CD4-positive, alpha-beta T cell treated with Interleukin-17A for 1 hour (primary cell): ENCODE measurements around the gene ATG16L1.

Experiments used
- DNase-seq: peaks from one replicate; pipeline ENCODE4 v3.0.0-alpha.2; 2020

Gene ATG16L1

DNA sequence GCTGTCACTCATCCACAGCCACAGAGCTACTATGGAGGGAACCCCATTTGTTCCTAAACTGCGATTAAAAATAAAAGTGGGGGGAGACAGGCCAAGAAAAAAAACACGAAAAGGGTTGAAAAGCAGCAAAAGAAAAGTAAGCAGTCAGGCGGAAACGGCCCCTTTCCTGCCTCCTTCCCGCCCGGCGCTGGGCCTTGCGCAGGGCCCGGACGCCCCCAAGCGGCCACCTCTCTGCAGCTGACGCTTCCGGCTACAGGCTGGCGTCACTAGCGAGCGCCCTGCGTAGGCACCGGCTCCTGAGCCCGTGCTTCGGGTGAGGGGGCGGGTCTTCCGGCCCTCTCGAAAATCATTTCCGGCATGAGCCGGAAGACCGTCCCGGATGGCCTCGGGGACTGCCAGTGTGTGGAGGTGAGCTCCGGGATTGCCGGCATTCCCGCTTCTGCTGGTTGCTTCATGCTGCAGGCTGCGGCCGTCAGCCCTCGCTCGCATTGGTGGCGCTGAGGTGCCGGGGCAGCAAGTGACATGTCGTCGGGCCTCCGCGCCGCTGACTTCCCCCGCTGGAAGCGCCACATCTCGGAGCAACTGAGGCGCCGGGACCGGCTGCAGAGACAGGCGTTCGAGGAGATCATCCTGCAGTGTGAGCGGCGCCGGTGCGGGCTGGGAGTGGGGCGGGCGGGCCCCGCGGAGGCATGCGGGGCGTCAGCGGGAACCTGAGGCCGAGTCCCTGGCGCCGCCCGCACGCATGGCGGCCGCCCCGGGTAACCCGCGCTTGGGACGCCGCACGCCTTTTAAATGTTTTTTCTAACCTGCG is at the start of gene ATG16L1:
Gene ATG16L1 (plus strand): TSS at position 368 of the 811 bp plus-strand sequence. CDS start 155 bp downstream, at position 523.
- DNase-seq, result peak; percentile 95

DNA sequence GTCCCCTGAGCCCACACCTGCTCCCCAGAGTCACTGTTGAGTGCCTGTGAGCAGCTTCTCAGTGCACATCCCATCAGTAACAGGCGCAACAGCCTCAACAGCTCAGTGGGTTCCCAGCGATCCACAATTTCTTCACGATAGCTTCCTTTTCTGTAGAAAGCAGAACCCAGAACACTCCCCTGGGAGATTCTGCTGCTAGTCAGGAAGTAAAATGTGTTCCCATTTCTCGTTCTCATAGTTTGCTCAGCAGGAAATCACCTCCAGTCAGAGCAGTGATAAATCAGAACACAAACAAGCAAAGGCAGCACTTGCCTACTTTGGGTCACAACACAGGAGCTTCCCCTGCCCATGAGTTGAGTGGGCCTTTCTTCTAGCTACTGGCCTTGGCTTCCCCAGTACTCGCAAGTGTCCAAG is 48.9 kb upstream of the ATG16L1 start:
- no peak for DNase-seq

- DNase-seq, result no peak
Observed at GRCh38 chr2:233203060-233203459, 48.4 kb upstream of the ATG16L1 start.

DNA sequence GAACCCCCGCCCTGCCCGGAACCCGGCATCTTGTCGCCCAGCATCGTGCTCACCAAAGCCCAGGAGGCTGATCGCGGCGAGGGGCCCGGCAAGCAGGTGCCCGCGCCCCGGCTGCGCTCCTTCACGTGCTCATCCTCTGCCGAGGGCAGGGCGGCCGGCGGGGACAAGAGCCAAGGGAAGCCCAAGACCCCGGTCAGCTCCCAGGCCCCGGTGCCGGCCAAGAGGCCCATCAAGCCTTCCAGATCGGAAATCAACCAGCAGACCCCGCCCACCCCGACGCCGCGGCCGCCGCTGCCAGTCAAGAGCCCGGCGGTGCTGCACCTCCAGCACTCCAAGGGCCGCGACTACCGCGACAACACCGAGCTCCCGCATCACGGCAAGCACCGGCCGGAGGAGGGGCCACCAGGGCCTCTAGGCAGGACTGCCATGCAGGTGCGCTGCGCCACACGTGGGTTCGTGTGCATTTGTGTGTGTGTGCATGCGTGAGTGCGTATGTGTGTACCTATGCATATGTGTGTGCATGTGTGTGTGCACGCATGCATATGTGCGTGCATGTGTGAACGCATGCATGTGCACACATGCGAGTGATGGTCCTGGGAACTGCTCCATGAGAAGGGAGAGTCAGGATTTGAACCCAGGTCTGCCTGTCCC is 47.1 kb upstream of the ATG16L1 start:
- DNase-seq, result no peak

DNA sequence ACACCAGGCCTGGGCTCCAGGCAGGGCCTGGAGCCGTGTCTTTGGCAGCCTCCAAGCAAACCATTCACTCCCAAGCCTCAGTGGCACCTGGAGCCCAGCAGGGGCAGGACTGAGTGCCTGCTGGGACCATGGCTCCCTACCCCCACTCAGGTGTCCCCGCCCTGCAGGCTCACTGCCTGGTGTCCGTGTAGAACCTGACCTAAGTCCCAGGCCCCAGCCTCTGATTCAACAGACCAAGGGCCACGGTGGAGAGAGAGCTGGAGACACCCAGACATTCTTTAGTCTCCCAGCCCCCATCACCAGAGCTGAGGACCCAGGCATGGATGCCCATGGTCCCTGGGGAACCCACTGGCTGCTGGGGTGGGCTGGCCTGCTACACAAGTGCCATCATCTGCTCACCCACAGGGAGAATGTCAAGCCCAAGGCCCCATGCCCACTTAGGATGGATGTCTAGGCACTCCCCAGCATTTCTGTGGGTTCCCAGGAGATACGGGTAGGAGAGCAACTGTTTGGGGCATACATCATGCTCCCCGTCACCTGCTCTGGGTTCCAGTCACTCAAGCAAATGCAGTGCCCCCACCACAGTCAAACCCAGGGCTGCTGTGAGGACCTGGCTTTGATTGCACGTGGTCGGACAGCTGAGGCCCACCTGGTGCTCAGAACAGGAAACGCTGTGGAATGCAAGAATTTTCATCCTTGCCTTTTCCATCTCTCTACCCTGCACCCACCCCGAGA is 42.9 kb upstream of the ATG16L1 start:
- no peak for DNase-seq

- no peak for DNase-seq
Observed at GRCh38 chr2:233209117-233209532, 42.3 kb upstream of the ATG16L1 start.

GRCh38 chr2:233209533-233210171 is 41.8 kb upstream of the ATG16L1 start:
- DNase-seq, result no peak

GRCh38 chr2:233210281-233210680 is 41.2 kb upstream of the ATG16L1 start:
- DNase-seq, result no peak

GRCh38 chr2:233210843-233211547 is 40.5 kb upstream of the ATG16L1 start:
- no peak for DNase-seq

DNA sequence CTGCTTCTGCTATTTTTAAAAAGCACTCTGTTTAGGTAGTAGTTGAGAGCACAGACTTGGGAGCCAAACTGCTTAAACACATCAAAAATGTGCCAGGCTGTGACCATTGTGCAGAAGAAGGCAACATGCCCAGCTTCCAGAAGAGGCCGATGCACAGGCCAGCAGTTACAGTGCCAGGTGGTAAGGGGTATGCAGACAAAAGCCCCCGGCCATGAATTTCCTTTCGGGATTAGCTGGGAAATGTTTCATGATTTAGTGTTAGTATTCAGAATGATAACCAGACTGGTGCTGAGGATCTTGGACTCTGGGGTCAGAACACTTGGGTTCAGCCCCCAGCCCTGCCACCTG is 40.0 kb upstream of the ATG16L1 start:
- DNase-seq, result no peak

DNA sequence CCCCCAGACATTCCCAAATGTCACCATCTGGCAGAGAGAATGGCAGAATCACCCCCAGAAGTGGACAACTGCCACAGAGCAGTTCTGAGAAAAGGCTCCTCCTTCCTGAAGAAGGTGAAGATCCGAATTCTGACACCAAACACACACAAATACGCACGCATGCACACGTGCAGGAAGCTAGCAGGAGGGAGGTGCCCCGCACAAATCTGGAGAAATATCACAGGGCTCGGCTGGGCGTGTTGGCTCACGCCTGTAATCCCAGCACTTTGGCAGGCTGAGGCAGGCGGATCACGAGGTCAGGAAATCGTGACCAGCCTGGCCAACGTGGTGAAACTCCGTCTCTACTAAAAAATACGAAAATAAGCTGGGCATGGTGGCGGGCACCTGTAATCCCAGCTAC is 38.5 kb upstream of the ATG16L1 start:
- DNase-seq, result no peak

GRCh38 chr2:233213975-233214374 is 37.5 kb upstream of the ATG16L1 start:
- no peak for DNase-seq

DNA sequence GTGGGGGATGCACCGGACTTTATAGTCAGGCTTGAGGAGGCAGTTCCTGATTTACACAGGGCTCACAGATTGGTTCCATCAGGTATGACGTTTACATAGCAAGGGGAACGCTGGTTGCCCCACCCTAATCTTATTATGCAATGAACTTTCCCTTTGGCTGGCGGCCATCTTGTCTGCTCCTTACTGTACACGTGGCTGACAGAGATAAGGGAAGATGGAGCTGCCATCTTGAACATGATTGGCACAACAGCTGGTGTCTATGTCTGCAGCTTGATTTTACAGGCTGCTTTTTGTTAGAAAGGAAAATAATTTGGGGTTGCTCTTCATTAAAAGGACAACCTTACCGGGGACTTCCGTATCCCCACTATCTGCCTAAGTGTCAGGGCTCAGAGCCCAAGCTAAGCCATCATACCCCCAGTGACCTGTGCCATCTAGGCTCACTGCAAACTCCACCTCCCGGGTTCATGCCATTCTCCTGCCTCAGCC is 33.5 kb upstream of the ATG16L1 start:
- no peak for DNase-seq

- no peak for DNase-seq
Observed at GRCh38 chr2:233218836-233219235, 32.6 kb upstream of the ATG16L1 start.

DNA sequence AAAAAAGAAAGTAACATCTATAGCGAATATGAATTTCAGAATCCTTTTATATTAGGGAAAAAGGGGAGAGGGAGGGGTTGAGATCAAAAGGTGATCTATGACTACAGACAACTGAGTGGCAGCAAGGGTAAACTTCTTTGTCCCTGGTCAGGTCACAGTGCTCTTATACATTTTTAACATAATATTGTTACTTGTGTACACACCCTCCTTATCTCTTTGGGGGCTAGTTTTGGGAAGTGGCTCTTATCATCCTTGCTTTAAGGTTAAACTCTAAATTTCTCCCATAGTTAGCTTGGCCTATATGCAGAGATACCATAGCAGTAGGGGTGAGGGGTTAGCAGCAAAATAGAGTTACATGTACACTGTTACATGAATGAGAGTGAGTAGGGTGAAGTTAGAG is 31.6 kb upstream of the ATG16L1 start:
- DNase-seq, result no peak

DNA sequence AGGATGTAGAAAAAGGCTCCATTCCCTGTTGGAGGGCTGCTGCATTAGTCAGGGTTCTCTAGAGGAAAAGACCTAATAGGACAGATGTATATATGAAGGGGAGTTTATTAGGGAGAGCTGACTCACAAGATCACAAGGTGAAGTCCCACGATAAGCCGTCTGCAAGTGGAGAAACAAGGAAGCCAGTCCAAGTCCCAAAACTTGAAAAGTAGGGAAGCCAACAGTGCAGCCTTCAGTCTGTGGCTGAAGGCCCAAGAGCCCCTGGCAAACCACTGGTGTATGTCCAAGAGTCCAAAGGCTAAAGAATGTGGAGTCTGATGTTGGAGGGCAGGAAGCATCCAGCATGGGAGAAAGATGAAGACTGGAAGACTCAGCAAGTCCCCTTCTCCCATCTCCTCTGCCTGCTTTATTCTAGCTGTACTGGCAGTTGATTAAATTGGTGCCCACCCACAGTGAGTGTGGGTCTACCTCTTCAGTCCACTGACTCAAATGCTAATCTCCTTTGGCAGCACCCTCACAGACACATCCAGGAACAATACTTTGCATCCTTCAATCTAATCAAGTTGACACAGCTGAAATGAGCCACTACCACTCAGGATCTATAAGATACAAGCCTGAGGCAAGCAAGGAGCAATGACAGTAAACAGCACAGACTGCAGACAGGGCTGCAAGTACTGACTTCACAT is 30.0 kb upstream of the ATG16L1 start:
- no peak for DNase-seq

GRCh38 chr2:233223059-233223894 is 28.2 kb upstream of the ATG16L1 start:
- DNase-seq, result no peak

GRCh38 chr2:233225230-233226068 is 26.0 kb upstream of the ATG16L1 start:
- DNase-seq, result no peak

DNA sequence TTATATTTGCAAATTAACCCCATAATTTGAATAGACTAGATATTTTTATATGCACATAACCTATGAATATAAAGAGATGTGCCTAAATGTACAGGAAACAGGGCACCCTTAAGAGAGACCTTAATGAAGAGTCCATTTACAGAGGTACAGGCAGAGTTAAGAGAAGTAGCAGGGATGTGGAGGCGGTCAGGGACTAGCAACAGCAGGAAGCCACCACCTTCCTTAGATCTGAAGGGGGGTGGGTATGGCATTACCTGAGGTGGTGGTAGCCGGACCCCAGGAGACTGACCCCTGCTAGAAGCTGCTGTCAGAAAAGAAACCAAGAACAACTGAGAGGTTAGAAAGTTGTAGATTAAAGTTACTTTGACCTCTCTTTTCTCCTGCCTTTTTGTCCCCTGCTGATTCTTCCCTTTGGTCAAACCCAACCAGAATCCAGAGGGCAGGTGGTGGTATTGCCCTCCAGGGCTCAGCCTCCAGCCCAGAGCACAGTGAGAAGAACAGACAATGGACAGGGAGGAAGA is 24.9 kb upstream of the ATG16L1 start:
- DNase-seq, result no peak
